GM23248 (cell line): ENCODE data around the gene NAT16.

ENCODE experiments used
- EZH2 ChIP-seq: fragments of 200-600 bp; sonication (generic); IDR thresholded peaks from 2 replicates; pipeline ENCODE4 v1.6.1; 2018; ENCODE audit warnings: antibody characterized with exemption, mild to moderate bottlenecking; ENCODE audit not compliant: insufficient read depth, poor library complexity, severe bottlenecking
- EZH2phosphoT487 ChIP-seq: fragments of 200-600 bp; sonication (generic); IDR thresholded peaks from 2 replicates; pipeline ENCODE4 v1.6.1; 2018; ENCODE audit warnings: antibody characterized with exemption, moderate library complexity, mild to moderate bottlenecking, low read depth; ENCODE audit not compliant: insufficient read depth

- TF ChIP-seq EZH2 (no peak), EZH2phosphoT487 (no peak)
Measured at GRCh38 chr7:101140339-101140699, 39.8 kb downstream of the NAT16 start.
